HEK293 (cell line): ENCODE data around the gene PDC.

ENCODE experiments used
- CTCF ChIA-PET: fragments of 350-600 bp; formaldehyde crosslinking; extraction: SDS; loops from one replicate; lab custom pipeline; 2021; ENCODE audit warnings: antibody characterized with exemption; lab: Yijun Ruan, JAX
- POLR2A ChIA-PET: fragments of 300-600 bp; formaldehyde crosslinking; extraction: SDS; loops from one replicate; lab custom pipeline; 2020; ENCODE audit warnings: antibody characterized with exemption, inconsistent platforms; lab: Yijun Ruan, JAX
- H3K27ac ChIP-seq: fragments of 200-500 bp; sonication (Bioruptor generic); 2 replicates; pipeline ENCODE4 v1.5.1; 2014; ENCODE audit warnings: low read depth, low read length, control low read depth, inconsistent platforms; ENCODE audit errors: extremely low read depth
- H3K36me3 ChIP-seq, 2 experiments: fragments of 200-500 bp in 1 of 2; sonication (Bioruptor generic) in 1 of 2; 1 replicate in 1 of 2; 2 replicates in 1 of 2; pipeline ENCODE4 v1.5.1; 2014 to 2017; ENCODE audit warnings: inconsistent platforms in 2 of 2, low read length in 2 of 2; ENCODE audit not compliant: control insufficient read depth in 2 of 2, insufficient read depth in 1 of 2
- H3K4me1 ChIP-seq: fragments of 200-500 bp; sonication (Bioruptor generic); 2 replicates; pipeline ENCODE4 v1.5.1; 2014; ENCODE audit warnings: mild to moderate bottlenecking, low read length, inconsistent platforms; ENCODE audit not compliant: control insufficient read depth, insufficient read depth
- H3K4me3 ChIP-seq: 2 replicates; pipeline ENCODE4 v1.5.1; 2011; ENCODE audit warnings: low read depth, mild to moderate bottlenecking, control low read depth, low read length, moderate library complexity
- H3K9me3 ChIP-seq: fragments of 200-500 bp; sonication (Bioruptor generic); 2 replicates; pipeline ENCODE4 v1.5.1; 2014; ENCODE audit warnings: low read depth, low read length, inconsistent platforms; ENCODE audit not compliant: control insufficient read depth, insufficient read depth
- BCL11A ChIP-seq: fragments of 450-650 bp; formaldehyde crosslinking; IDR thresholded peaks from 2 replicates; pipeline ENCODE4 v1.5.1; 2016; ENCODE audit warnings: low read depth, missing biosample characterization, missing genetic modification characterization
- BCL6B ChIP-seq: fragments of 450-650 bp; formaldehyde crosslinking; IDR thresholded peaks from 2 replicates; pipeline ENCODE4 v1.5.1; 2017; ENCODE audit warnings: missing biosample characterization, missing genetic modification characterization
- GFI1B ChIP-seq: fragments of 450-650 bp; formaldehyde crosslinking; IDR thresholded peaks from 2 replicates; pipeline ENCODE4 v1.5.1; 2016; ENCODE audit warnings: missing biosample characterization, missing genetic modification characterization
- HOXA7 ChIP-seq: sonication (generic); formaldehyde crosslinking; IDR thresholded peaks from 2 replicates; pipeline ENCODE4 v1.8.1; 2022; ENCODE audit warnings: missing genetic modification reagents, borderline replicate concordance
- KLF10 ChIP-seq: fragments of 450-650 bp; IDR thresholded peaks from 2 replicates; pipeline ENCODE4 v1.5.1; 2018; ENCODE audit warnings: missing biosample characterization, mild to moderate bottlenecking, missing genetic modification characterization
- KLF17 ChIP-seq: fragments of 450-650 bp; formaldehyde crosslinking; IDR thresholded peaks from 2 replicates; pipeline ENCODE4 v1.5.1; 2016; ENCODE audit warnings: missing biosample characterization, missing genetic modification characterization
- KLF7 ChIP-seq: fragments of 450-650 bp; formaldehyde crosslinking; IDR thresholded peaks from 2 replicates; pipeline ENCODE4 v1.5.1; 2016; ENCODE audit warnings: missing biosample characterization, missing genetic modification characterization, borderline replicate concordance
- KLF8 ChIP-seq: fragments of 450-650 bp; formaldehyde crosslinking; IDR thresholded peaks from 2 replicates; pipeline ENCODE4 v1.5.1; 2016; ENCODE audit warnings: missing biosample characterization, missing genetic modification characterization
- MZF1 ChIP-seq: fragments of 450-650 bp; formaldehyde crosslinking; IDR thresholded peaks from 2 replicates; pipeline ENCODE4 v1.5.1; 2017; ENCODE audit warnings: missing biosample characterization, missing genetic modification characterization, borderline replicate concordance
- OSR2 ChIP-seq: fragments of 450-650 bp; formaldehyde crosslinking; IDR thresholded peaks from 2 replicates; pipeline ENCODE4 v1.5.1; 2016; ENCODE audit warnings: missing biosample characterization, missing genetic modification characterization
- SP2 ChIP-seq: fragments of 450-650 bp; formaldehyde crosslinking; IDR thresholded peaks from 2 replicates; pipeline ENCODE4 v1.5.1; 2016; ENCODE audit warnings: missing biosample characterization, missing genetic modification characterization
- ZBTB17 ChIP-seq: fragments of 450-650 bp; formaldehyde crosslinking; IDR thresholded peaks from 2 replicates; pipeline ENCODE4 v1.5.1; 2016; ENCODE audit warnings: missing biosample characterization, missing genetic modification characterization
- ZBTB6 ChIP-seq: fragments of 450-650 bp; formaldehyde crosslinking; IDR thresholded peaks from 2 replicates; pipeline ENCODE4 v1.5.1; 2017; ENCODE audit warnings: missing biosample characterization, missing genetic modification characterization
- ZFP37 ChIP-seq: fragments of 450-650 bp; formaldehyde crosslinking; IDR thresholded peaks from 2 replicates; pipeline ENCODE4 v1.5.1; 2016; ENCODE audit warnings: missing biosample characterization, missing genetic modification characterization
- ZNF112 ChIP-seq: fragments of 450-650 bp; formaldehyde crosslinking; IDR thresholded peaks from 2 replicates; pipeline ENCODE4 v1.5.0; 2017; ENCODE audit warnings: missing biosample characterization, missing genetic modification characterization
- ZNF140 ChIP-seq: fragments of 450-650 bp; formaldehyde crosslinking; IDR thresholded peaks from 2 replicates; pipeline ENCODE4 v1.5.1; 2016; ENCODE audit warnings: missing biosample characterization, missing genetic modification characterization
- ZNF146 ChIP-seq: fragments of 450-650 bp; formaldehyde crosslinking; IDR thresholded peaks from 2 replicates; pipeline ENCODE4 v1.5.1; 2016; ENCODE audit warnings: missing biosample characterization, missing genetic modification characterization
- ZNF16 ChIP-seq: fragments of 450-650 bp; formaldehyde crosslinking; IDR thresholded peaks from 2 replicates; pipeline ENCODE4 v1.5.1; 2016; ENCODE audit warnings: low read depth, missing biosample characterization, missing genetic modification characterization
- ZNF2 ChIP-seq: fragments of 450-650 bp; formaldehyde crosslinking; IDR thresholded peaks from 2 replicates; pipeline ENCODE4 v1.5.1; 2016; ENCODE audit warnings: missing biosample characterization, missing genetic modification characterization
- ZNF362 ChIP-seq: fragments of 450-650 bp; formaldehyde crosslinking; IDR thresholded peaks from 2 replicates; pipeline ENCODE4 v1.5.1; 2016; ENCODE audit warnings: missing biosample characterization, missing genetic modification characterization
- ZNF433 ChIP-seq: fragments of 450-650 bp; formaldehyde crosslinking; IDR thresholded peaks from 2 replicates; pipeline ENCODE4 v1.5.1; 2016; ENCODE audit warnings: missing biosample characterization, missing genetic modification characterization, low read depth
- ZNF501 ChIP-seq: fragments of 450-650 bp; formaldehyde crosslinking; IDR thresholded peaks from 2 replicates; pipeline ENCODE4 v1.5.1; 2016; ENCODE audit warnings: missing biosample characterization, missing genetic modification characterization
- ZNF548 ChIP-seq: fragments of 450-650 bp; formaldehyde crosslinking; IDR thresholded peaks from 2 replicates; pipeline ENCODE4 v1.5.1; 2016; ENCODE audit warnings: missing biosample characterization, missing genetic modification characterization
- ZNF621 ChIP-seq: fragments of 450-650 bp; formaldehyde crosslinking; IDR thresholded peaks from 2 replicates; pipeline ENCODE4 v1.5.1; 2017; ENCODE audit warnings: missing biosample characterization, missing genetic modification characterization
- ZNF626 ChIP-seq: fragments of 450-650 bp; sonication (Bioruptor Pico); formaldehyde crosslinking; IDR thresholded peaks from 2 replicates; pipeline ENCODE4 v1.5.1; 2018; ENCODE audit warnings: missing biosample characterization, missing genetic modification characterization, inconsistent platforms
- ZNF670 ChIP-seq: fragments of 450-650 bp; formaldehyde crosslinking; IDR thresholded peaks from 2 replicates; pipeline ENCODE4 v1.5.1; 2016; ENCODE audit warnings: missing biosample characterization, missing genetic modification characterization, low read depth
- ZNF843 ChIP-seq: fragments of 450-650 bp; formaldehyde crosslinking; IDR thresholded peaks from 2 replicates; pipeline ENCODE4 v1.5.1; 2016; ENCODE audit warnings: missing biosample characterization, missing genetic modification characterization

Gene PDC

GRCh38 chr1:186456729-186457255 lies 4.1 kb downstream of the PDC start:
- no peak overlapping the region for H3K27ac ChIP-seq
- POLR2A ChIA-PET = no interaction called here
- CTCF ChIA-PET = no interaction called here

GRCh38 chr1:186454981-186455380 lies 5.9 kb downstream of the PDC start:
- ChIA-PET CTCF (interaction anchor here (0.8 kb wide), 1 partner anchor 51 kb away, joined by 3 read pairs; no protein-coding TSS in a partner anchor), POLR2A (no interaction called here)
- Histone ChIP-seq H3K27ac (no peak overlapping the region), H3K36me3 (no peaks in the 10 kb centered on the region), H3K4me3 (no peak overlapping the region), H3K9me3 (no peaks in the 10 kb centered on the region), H3K4me1 (no peaks in the 10 kb centered on the region)
- TF ChIP-seq KLF7 (tag by site-specific recombination) (no peak), ZFP37 (tag by site-specific recombination) (no peak), ZNF112 (no peak), SP2 (tag by site-specific recombination) (no peak), ZNF843 (no peak)

More at GRCh38 chr1:186456729-186457255, 4.1 kb downstream of the PDC start:
- H3K4me1 ChIP-seq = no peaks in the 10 kb centered on the region
- no peak for TF ChIP-seq ZNF2 (tag by site-specific recombination)
- no peak for TF ChIP-seq BCL11A
- no peak for TF ChIP-seq ZNF16 (tag by site-specific recombination)
- no peak for TF ChIP-seq ZBTB6
- TF ChIP-seq KLF10 = no peak
- TF ChIP-seq KLF17 (tag by site-specific recombination) = no peak
- TF ChIP-seq ZNF621 (tag by site-specific recombination) = no peak
- TF ChIP-seq ZNF501 (tag by site-specific recombination) = no peak
- no peak for TF ChIP-seq ZNF670 (tag by site-specific recombination)
- no peak for TF ChIP-seq KLF8
- TF ChIP-seq BCL6B (tag by site-specific recombination) = no peak
- TF ChIP-seq, all 188 proteins: peak for 0
- H3K36me3 ChIP-seq = no peaks in the 10 kb centered on the region
- no peaks in the 10 kb centered on the region for H3K9me3 ChIP-seq
- no peak overlapping the region for H3K4me3 ChIP-seq

- no peaks in the 10 kb centered on the region for H3K36me3 ChIP-seq
- H3K4me1 ChIP-seq = no peaks in the 10 kb centered on the region
- ChIA-PET CTCF (no interaction called here), POLR2A (no interaction called here)
- no peak for TF ChIP-seq OSR2 (tag by site-specific recombination)
- TF ChIP-seq ZNF626 (tag by site-specific recombination) = no peak
- TF ChIP-seq ZNF548 (tag by site-specific recombination) = no peak
- no peak for TF ChIP-seq MZF1 (tag by site-specific recombination)
- TF ChIP-seq ZNF140 = no peak
- TF ChIP-seq ZNF362 (tag by site-specific recombination) = no peak
- TF ChIP-seq ZNF433 (tag by site-specific recombination) = no peak
- TF ChIP-seq GFI1B (tag by site-specific recombination) = no peak
- no peak for TF ChIP-seq ZNF146 (tag by site-specific recombination)
- no peak for TF ChIP-seq ZNF16 (tag by site-specific recombination)
- TF ChIP-seq HOXA7 = no peak
- no peak for TF ChIP-seq ZBTB6
- no peak for TF ChIP-seq ZBTB17 (tag by site-specific recombination)
- H3K27ac ChIP-seq = no peak overlapping the region
- H3K4me3 ChIP-seq = no peak overlapping the region
- H3K9me3 ChIP-seq = no peaks in the 10 kb centered on the region
These were observed 14.8 kb downstream of the PDC start for GRCh38 chr1:186446152-186446551.
